ENCODE measurements around the gene LHFPL3. TPM values are rescaled to one million over a fixed set of nuclear protein-coding genes. Genes with fewer than 3 reads are reported as not detected.

LHFPL3 gene
- total and polyA plus RNA-seq, 2 of the 13 experiments (the other 11 are each of a cell fraction or from before 2014, with no cell fraction given), result not detected

DNA sequence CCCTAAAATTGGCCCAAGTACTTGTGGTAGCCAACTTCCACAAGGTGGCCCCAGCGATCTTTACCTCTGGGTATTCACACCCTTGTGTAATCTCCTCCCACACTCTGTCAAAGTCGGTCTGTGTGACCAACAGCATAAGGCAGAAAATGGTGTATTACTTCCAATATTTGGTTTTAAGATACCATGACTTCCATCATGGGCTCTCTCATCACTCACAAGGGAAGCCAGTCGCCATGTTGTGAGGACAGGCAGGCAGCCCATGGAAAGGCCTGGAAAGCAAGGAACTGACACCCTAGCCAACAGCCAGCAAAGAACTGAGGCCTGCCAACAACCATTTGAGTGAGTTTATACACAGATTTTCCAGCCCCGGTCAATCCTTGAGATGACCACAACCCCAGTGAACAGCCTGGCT lies 594.6 kb downstream of the LHFPL3 start (continued):
- TF ChIP-seq, protein P1, sequence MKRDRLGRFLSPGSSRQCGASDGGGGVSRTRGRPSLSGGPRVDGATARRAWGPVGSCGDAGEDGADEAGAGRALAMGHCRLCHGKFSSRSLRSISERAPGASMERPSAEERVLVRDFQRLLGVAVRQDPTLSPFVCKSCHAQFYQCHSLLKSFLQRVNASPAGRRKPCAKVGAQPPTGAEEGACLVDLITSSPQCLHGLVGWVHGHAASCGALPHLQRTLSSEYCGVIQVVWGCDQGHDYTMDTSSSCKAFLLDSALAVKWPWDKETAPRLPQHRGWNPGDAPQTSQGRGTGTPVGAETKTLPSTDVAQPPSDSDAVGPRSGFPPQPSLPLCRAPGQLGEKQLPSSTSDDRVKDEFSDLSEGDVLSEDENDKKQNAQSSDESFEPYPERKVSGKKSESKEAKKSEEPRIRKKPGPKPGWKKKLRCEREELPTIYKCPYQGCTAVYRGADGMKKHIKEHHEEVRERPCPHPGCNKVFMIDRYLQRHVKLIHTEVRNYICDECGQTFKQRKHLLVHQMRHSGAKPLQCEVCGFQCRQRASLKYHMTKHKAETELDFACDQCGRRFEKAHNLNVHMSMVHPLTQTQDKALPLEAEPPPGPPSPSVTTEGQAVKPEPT (CRISPR knock-in tag; IDR thresholded peaks at IDR 0.05; ENCODE audit: low read depth), result no peak
- no peak for TF ChIP-seq MAFG (CRISPR knock-in tag; IDR thresholded peaks at IDR 0.05)
- peak; percentile 57; the same call in 1 of the 2 replicates for TF ChIP-seq ZNF614 (CRISPR knock-in tag; IDR thresholded peaks at IDR 0.05; ENCODE audit: borderline replicate concordance)
- 0 out of 2 replicates have a peak, but pooled peaks have one; percentile 26 for TF ChIP-seq SOX5 (CRISPR knock-in tag; IDR thresholded peaks at IDR 0.05; ENCODE audit: borderline replicate concordance)
- no peak for TF ChIP-seq ZNF709 (CRISPR knock-in tag; IDR thresholded peaks at IDR 0.05)
- TF ChIP-seq, protein P2, sequence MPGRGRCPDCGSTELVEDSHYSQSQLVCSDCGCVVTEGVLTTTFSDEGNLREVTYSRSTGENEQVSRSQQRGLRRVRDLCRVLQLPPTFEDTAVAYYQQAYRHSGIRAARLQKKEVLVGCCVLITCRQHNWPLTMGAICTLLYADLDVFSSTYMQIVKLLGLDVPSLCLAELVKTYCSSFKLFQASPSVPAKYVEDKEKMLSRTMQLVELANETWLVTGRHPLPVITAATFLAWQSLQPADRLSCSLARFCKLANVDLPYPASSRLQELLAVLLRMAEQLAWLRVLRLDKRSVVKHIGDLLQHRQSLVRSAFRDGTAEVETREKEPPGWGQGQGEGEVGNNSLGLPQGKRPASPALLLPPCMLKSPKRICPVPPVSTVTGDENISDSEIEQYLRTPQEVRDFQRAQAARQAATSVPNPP (CRISPR knock-in tag; IDR thresholded peaks at IDR 0.05), result no peak
- no peak for TF ChIP-seq ZNF605 (CRISPR knock-in tag; IDR thresholded peaks at IDR 0.05)
- TF ChIP-seq ZC3H13 (CRISPR knock-in tag; IDR thresholded peaks at IDR 0.05), result no peak
- TF ChIP-seq HNRNPLL (IDR thresholded peaks at IDR 0.05; ENCODE audit: low read depth, low read length, poor library complexity, severe bottlenecking), result no peak
- TF ChIP-seq, protein P3, sequence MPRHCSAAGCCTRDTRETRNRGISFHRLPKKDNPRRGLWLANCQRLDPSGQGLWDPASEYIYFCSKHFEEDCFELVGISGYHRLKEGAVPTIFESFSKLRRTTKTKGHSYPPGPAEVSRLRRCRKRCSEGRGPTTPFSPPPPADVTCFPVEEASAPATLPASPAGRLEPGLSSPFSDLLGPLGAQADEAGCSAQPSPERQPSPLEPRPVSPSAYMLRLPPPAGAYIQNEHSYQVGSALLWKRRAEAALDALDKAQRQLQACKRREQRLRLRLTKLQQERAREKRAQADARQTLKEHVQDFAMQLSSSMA (CRISPR knock-in tag; IDR thresholded peaks at IDR 0.05), result no peak
- TF ChIP-seq, protein P4, sequence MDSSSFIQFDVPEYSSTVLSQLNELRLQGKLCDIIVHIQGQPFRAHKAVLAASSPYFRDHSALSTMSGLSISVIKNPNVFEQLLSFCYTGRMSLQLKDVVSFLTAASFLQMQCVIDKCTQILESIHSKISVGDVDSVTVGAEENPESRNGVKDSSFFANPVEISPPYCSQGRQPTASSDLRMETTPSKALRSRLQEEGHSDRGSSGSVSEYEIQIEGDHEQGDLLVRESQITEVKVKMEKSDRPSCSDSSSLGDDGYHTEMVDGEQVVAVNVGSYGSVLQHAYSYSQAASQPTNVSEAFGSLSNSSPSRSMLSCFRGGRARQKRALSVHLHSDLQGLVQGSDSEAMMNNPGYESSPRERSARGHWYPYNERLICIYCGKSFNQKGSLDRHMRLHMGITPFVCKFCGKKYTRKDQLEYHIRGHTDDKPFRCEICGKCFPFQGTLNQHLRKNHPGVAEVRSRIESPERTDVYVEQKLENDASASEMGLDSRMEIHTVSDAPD (CRISPR knock-in tag; IDR thresholded peaks at IDR 0.05), result no peak
- TF ChIP-seq, protein P5, sequence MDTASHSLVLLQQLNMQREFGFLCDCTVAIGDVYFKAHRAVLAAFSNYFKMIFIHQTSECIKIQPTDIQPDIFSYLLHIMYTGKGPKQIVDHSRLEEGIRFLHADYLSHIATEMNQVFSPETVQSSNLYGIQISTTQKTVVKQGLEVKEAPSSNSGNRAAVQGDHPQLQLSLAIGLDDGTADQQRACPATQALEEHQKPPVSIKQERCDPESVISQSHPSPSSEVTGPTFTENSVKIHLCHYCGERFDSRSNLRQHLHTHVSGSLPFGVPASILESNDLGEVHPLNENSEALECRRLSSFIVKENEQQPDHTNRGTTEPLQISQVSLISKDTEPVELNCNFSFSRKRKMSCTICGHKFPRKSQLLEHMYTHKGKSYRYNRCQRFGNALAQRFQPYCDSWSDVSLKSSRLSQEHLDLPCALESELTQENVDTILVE (CRISPR knock-in tag; IDR thresholded peaks at IDR 0.05), result peak; percentile 40; the same call in 1 of the 2 replicates
- no peak for TF ChIP-seq ZNF598 (CRISPR knock-in tag; IDR thresholded peaks at IDR 0.05; ENCODE audit: borderline replicate concordance)
- TF ChIP-seq, protein P6, sequence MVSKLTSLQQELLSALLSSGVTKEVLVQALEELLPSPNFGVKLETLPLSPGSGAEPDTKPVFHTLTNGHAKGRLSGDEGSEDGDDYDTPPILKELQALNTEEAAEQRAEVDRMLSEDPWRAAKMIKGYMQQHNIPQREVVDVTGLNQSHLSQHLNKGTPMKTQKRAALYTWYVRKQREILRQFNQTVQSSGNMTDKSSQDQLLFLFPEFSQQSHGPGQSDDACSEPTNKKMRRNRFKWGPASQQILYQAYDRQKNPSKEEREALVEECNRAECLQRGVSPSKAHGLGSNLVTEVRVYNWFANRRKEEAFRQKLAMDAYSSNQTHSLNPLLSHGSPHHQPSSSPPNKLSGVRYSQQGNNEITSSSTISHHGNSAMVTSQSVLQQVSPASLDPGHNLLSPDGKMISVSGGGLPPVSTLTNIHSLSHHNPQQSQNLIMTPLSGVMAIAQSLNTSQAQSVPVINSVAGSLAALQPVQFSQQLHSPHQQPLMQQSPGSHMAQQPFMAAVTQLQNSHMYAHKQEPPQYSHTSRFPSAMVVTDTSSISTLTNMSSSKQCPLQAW (CRISPR knock-in tag; IDR thresholded peaks at IDR 0.05), result peak; percentile 38; the same call in 1 of the 2 replicates
- TF ChIP-seq ZNF160 (CRISPR knock-in tag; IDR thresholded peaks at IDR 0.05), result no peak
- TF ChIP-seq ZFP36L2 (CRISPR knock-in tag; IDR thresholded peaks at IDR 0.05), result no peak
- no peak for TF ChIP-seq SMAD1 (CRISPR knock-in tag; IDR thresholded peaks at IDR 0.05; ENCODE audit: borderline replicate concordance, low read depth)
- no peak for TF ChIP-seq ZNF264 (CRISPR knock-in tag; IDR thresholded peaks at IDR 0.05)
- no peak for TF ChIP-seq ZNF883 (CRISPR knock-in tag; IDR thresholded peaks at IDR 0.05; ENCODE audit: not compliant biosample characterization)
- no peak for TF ChIP-seq AGO1 (IDR thresholded peaks at IDR 0.05; ENCODE audit: low read depth, low read length, poor library complexity, severe bottlenecking)
- no peak for TF ChIP-seq MYC (CRISPR knock-in tag; IDR thresholded peaks at IDR 0.05; ENCODE audit: borderline replicate concordance)
- TF ChIP-seq ZNF746 (CRISPR knock-in tag; IDR thresholded peaks at IDR 0.05), result no peak
- TF ChIP-seq SAFB2 (CRISPR knock-in tag; IDR thresholded peaks at IDR 0.05; ENCODE audit: borderline replicate concordance, low read depth), result no peak
